Stimulated activated naive B cell treated with anti-CD40 and anti-IgM and Interleukin-4, amounts not matched to agents 10 μg/mL and 1 μg/mL and 100 μg/mL, for 72 hours (primary cell): ENCODE results near the gene FZD10.

ENCODE experiments used
- ATAC-seq, 2 donors: fragments of 150-1000 bp; cut with Tn5 transposase; replicated peaks; 2 replicates each; pipeline ENCODE4 v1.10.0; 2021; ENCODE audit warnings: moderate library complexity in 1 of 2
- DNase-seq: peaks from one replicate; pipeline ENCODE4 v3.0.0; 2021
- H3K27ac Mint-ChIP-seq: one replicate; pipeline ENCODE4 v1.8.0; 2022; ENCODE audit warnings: mild to moderate bottlenecking, mixed read lengths
- H3K27me3 Mint-ChIP-seq, 2 donors: one replicate each; pipeline ENCODE4 v1.8.0; 2022; ENCODE audit warnings: mixed read lengths in 2 of 2
- H3K36me3 Mint-ChIP-seq, 2 donors: one replicate each; pipeline ENCODE4 v1.8.0; 2022; ENCODE audit warnings: mixed read lengths in 2 of 2, mild to moderate bottlenecking in 1 of 2
- H3K4me1 Mint-ChIP-seq, 2 donors: one replicate each; pipeline ENCODE4 v1.8.0; 2022; ENCODE audit warnings: mixed read lengths in 2 of 2, mild to moderate bottlenecking in 1 of 2
- H3K4me3 Mint-ChIP-seq, 2 donors: one replicate each; pipeline ENCODE4 v1.8.0; 2022; ENCODE audit warnings: mild to moderate bottlenecking in 2 of 2, mixed read lengths in 2 of 2, moderate library complexity in 1 of 2
- H3K9me3 Mint-ChIP-seq, 2 donors: one replicate each; pipeline ENCODE4 v1.8.0; 2022; ENCODE audit warnings: mixed read lengths in 2 of 2, mild to moderate bottlenecking in 1 of 2

The FZD10 gene, protein sequence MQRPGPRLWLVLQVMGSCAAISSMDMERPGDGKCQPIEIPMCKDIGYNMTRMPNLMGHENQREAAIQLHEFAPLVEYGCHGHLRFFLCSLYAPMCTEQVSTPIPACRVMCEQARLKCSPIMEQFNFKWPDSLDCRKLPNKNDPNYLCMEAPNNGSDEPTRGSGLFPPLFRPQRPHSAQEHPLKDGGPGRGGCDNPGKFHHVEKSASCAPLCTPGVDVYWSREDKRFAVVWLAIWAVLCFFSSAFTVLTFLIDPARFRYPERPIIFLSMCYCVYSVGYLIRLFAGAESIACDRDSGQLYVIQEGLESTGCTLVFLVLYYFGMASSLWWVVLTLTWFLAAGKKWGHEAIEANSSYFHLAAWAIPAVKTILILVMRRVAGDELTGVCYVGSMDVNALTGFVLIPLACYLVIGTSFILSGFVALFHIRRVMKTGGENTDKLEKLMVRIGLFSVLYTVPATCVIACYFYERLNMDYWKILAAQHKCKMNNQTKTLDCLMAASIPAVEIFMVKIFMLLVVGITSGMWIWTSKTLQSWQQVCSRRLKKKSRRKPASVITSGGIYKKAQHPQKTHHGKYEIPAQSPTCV

DNA sequence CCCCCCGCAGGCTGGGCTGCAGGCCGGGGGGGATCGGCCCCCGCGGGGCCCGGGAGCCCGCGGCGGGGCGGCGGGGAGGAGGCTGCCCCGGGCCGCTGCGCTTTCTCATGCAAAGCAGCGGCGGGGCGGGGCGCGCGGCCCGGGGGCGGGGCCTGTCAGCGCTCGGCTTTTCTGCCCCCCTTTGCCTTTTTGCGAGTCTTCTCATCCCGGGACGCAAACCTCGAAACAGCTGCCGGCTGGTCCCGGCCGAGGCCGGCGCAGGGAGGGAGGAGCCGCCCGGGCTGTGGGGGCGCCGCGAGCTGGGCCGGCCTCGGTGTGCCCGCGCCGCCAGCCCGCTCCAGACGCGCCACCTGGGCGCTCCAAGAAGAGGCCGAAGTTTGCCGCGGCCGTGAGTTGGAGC, at the start of gene FZD10:
FZD10 (plus strand) TSS at position 198 of the 400 bp plus-strand sequence. CDS start 479 bp downstream, outside the sequence.
- H3K27me3 Mint-ChIP-seq, result peaks cover 22 to 44% of the 10 kb centered on the region in 2 donors
- H3K4me1 Mint-ChIP-seq, result peaks cover 4 to 6% of the 10 kb centered on the region in 2 donors
- DNase-seq, result no peak
- peak within 1 kb of the TSS; percentile 92 for H3K27ac Mint-ChIP-seq
- peak within 1 kb of the TSS; percentile 30 to 56 for H3K4me3 Mint-ChIP-seq
- peaks cover 0 to 2% of the 10 kb centered on the region in 2 donors for H3K9me3 Mint-ChIP-seq
- peaks cover 4 to 7% of the 10 kb centered on the region in 2 donors for H3K36me3 Mint-ChIP-seq
- no peak for ATAC-seq

DNA sequence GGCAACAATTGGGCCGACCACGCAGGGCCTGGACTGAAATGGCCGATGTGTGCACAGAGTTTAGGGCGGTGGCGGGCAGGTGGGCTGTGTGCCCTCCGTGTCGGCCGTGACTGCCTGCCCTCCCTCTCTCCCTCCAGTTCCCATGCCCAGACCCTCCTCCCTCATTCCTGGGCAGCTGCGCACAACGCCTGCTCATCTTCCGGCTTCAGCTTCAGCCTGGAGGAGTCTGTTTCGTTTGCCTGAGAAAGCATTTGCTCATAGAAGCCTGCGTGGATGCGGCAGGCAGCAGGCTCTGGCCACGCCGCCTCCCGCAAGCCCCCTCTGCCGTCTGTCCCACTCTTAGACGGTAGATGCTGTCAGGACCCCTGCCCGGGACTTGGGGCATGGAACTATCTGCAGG, 47.3 kb upstream of the FZD10 start:
- no peaks in the 10 kb centered on the region for H3K4me1 Mint-ChIP-seq
- ATAC-seq, result no peak

DNA sequence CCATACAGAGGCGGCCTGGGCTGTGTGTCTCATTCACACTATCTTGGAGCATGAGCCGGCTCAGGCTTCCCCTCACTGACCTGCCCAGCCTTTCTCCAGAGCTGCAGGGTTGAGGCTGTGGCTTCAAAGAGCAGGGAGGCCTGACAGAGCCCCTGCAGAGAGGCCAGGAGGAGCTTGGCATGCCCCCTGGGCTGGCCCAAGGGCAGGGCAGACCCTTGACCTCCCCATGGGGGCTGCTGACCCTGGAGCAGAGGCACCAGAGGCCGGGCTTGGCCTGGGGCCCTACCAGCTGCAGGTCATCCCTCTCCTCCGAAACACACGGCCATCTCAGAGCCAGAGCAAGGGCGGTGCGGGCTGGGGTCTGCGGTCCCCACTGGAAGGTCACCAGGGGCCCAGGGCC, 46.6 kb upstream of the FZD10 start:
- Mint-ChIP-seq H3K27me3 (peaks cover 6 to 24% of the 10 kb centered on the region in 2 donors), H3K4me1 (no peaks in the 10 kb centered on the region), H3K27ac (no peak overlapping the region), H3K4me3 (no peak overlapping the region), H3K36me3 (no peaks in the 10 kb centered on the region), H3K9me3 (peaks cover 0 to 5% of the 10 kb centered on the region in 2 donors)
- ATAC-seq (no peak), DNase-seq (no peak)

More for the DNA sequence above, 47.3 kb upstream of the FZD10 start:
- Mint-ChIP-seq H3K36me3 (no peaks in the 10 kb centered on the region), H3K27ac (no peak overlapping the region), H3K27me3 (peaks cover 10 to 17% of the 10 kb centered on the region in 2 donors), H3K4me3 (no peak overlapping the region), H3K9me3 (peaks cover 5 to 7% of the 10 kb centered on the region in 2 donors)
- no peak for DNase-seq

DNA sequence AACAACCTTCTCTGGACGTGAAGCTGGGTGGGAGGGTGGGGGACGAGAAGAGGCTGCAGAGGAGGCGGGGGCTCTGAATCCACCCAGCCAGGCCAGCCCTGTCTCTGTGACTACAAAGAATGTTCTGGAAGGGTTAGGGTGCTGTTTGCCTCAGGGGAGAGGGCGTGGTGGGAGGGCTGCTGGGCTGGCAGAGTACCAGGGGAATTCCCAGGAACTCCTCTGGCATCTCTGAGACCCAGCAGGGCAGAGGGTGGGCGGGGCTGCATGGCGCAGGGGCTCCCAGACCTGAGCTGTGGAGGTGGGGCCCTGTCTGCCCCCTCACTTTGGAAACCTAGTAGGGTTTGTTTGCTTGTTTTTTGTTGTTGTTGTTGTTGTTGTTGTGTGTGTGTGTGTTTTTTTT, 45.5 kb upstream of the FZD10 start:
- Mint-ChIP-seq H3K4me1 (no peaks in the 10 kb centered on the region), H3K27me3 (peaks cover 3 to 26% of the 10 kb centered on the region in 2 donors), H3K36me3 (no peaks in the 10 kb centered on the region), H3K27ac (no peak overlapping the region), H3K9me3 (peaks cover 0 to 5% of the 10 kb centered on the region in 2 donors), H3K4me3 (no peak overlapping the region)
- no peak for DNase-seq
- no peak for ATAC-seq

DNA sequence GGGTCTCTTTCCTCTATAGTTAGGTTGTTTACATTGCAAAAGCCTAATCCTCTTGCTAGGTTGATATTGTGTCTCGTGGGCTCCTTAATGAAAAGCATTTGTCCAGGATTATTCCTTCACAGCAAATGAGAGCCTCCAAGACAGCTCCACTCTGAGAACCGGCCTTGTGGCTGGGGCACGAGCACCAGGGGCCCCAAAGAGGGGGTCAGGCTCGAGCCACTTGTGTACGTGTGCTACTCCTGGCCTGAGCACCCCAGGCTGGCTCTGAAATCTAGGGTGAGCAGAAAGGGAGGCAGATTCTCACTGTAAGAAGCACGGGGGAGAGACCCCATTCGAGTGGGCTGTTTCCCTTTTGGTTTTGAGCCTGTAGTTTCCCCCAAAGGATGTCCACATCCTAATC, 45.0 kb upstream of the FZD10 start:
- peaks cover 0 to 5% of the 10 kb centered on the region in 2 donors for H3K9me3 Mint-ChIP-seq
- ATAC-seq, result no peak
- no peaks in the 10 kb centered on the region for H3K36me3 Mint-ChIP-seq
- peaks cover 0 to 22% of the 10 kb centered on the region in 2 donors for H3K27me3 Mint-ChIP-seq
- H3K27ac Mint-ChIP-seq, result no peak overlapping the region
- no peaks in the 10 kb centered on the region for H3K4me1 Mint-ChIP-seq
- no peak overlapping the region for H3K4me3 Mint-ChIP-seq
- DNase-seq, result no peak

DNA sequence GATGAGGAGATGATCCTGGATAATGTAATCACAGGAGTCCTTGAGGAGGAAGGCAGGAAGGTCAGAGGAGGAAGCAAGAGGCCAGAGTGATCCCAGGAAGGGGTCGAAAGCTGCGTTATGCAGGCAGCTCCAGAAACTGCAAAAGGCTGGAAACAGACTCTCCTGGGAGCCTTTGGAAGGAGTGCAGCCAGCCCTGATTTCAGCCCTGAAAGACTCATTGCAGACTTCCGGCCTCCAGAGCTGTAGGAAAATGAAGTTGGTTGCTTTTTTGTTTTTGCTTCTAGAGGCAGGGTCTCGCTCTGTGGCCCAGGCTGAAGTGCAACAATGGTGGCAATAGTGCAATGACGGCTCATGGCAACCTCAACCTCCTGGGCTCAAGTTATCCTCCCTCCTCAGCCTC, 44.6 kb upstream of the FZD10 start:
- DNase-seq, result no peak
- no peaks in the 10 kb centered on the region for H3K36me3 Mint-ChIP-seq
- H3K4me1 Mint-ChIP-seq, result no peaks in the 10 kb centered on the region
- H3K27ac Mint-ChIP-seq, result no peak overlapping the region
- H3K27me3 Mint-ChIP-seq, result peaks cover 0 to 20% of the 10 kb centered on the region in 2 donors
- H3K9me3 Mint-ChIP-seq, result peaks cover 0 to 5% of the 10 kb centered on the region in 2 donors
- ATAC-seq, result no peak
- no peak overlapping the region for H3K4me3 Mint-ChIP-seq

DNA sequence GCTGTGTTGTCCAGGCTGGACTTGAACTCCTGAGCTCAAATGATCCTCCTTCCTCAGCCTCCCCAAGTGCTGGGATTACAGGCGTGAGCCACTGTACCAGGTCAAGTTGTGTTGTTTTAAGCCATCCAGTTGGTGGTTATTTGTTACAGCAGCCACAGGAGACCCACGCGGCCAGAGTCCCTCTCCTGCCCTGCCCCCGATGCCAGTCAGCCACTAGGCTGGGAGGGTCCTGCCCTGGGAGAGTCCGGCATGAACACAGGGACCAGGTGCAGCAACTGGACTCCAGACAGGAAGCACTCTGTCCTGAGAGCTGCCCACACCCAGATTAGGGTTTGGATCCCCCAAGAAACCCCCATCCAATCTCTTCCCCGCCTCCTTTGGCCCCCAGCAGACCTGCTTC, 44.1 kb upstream of the FZD10 start:
- Mint-ChIP-seq H3K36me3 (no peaks in the 10 kb centered on the region), H3K27ac (no peak overlapping the region), H3K9me3 (peaks cover 0 to 5% of the 10 kb centered on the region in 2 donors), H3K27me3 (peaks cover 0 to 16% of the 10 kb centered on the region in 2 donors), H3K4me3 (no peak overlapping the region), H3K4me1 (no peaks in the 10 kb centered on the region)
- DNase-seq, result no peak
- no peak for ATAC-seq

DNA sequence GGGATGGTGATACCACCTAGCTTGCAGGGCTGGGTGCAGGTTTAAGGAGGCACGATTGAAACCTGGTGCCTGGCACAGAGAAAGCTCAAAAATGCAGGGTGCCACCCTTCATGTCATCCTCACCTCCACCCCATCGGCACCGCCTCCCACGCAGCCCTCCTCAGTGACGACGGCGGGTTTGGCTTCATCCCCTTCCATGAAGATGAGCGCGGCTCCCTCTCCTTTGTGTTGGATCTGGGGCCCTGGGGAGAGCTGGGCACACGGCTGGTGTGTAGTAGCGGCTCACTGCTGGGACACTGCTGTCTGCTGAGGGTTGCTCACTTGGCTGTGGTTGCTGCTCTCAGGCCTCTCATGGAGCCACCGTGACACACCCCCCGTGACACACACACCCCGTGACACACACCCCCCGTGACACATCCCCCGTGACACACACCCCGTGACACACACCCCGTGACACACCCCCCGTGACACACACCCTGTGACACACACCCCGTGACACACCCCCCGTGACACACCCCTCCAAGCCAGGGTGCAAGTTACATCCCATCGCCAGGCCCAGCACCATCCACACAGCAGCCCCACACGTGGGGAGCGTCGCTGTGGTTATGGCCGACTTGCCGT, 42.9 kb upstream of the FZD10 start:
- Mint-ChIP-seq H3K4me1 (no peaks in the 10 kb centered on the region), H3K9me3 (peaks cover 0 to 5% of the 10 kb centered on the region in 2 donors), H3K4me3 (no peak overlapping the region), H3K27me3 (peaks cover 0 to 16% of the 10 kb centered on the region in 2 donors), H3K36me3 (no peaks in the 10 kb centered on the region), H3K27ac (no peak overlapping the region)
- DNase-seq (no peak), ATAC-seq (no peak)

DNA sequence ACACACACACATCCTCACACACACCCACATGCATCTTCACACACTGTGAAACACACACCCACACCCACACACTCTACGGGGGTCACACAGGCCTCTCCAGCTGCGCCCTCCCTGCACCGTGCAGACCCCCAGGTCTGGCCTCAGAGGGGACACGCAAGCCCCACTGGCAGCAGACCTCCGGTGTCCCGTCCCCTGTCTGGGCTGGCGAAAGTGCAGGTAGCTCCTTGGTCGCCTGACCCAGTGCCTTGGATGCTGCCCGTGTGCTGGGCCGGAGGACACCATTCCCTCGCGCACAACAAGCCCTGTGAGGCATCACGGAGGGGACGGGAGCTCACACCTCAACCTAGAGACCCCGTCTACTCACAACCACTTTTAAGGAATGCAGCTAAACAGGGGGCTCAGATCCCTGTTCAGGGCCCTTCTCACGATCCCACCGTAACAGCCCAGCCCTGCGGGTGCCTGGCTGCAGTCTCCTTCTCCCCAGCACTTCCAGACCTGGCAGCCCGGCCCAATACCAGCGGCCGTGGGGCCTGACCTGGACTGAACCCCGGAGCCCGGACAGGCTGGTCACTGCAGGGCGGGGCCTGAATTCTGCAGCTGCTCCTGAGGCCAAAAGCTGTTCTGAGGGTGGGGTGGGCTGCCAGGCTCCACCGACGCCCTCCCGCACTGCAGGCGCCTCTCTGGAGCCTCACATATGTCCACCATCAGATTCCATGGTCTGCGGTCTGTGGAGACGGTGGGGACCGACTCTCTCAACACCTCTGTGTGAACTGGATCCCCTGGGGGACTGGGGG, 42.1 kb upstream of the FZD10 start:
- Mint-ChIP-seq H3K27me3 (peaks cover 0 to 16% of the 10 kb centered on the region in 2 donors), H3K9me3 (peaks cover 0 to 5% of the 10 kb centered on the region in 2 donors), H3K27ac (no peak overlapping the region), H3K4me1 (no peaks in the 10 kb centered on the region), H3K36me3 (no peaks in the 10 kb centered on the region), H3K4me3 (no peak overlapping the region)
- no peak for ATAC-seq
- no peak for DNase-seq

DNA sequence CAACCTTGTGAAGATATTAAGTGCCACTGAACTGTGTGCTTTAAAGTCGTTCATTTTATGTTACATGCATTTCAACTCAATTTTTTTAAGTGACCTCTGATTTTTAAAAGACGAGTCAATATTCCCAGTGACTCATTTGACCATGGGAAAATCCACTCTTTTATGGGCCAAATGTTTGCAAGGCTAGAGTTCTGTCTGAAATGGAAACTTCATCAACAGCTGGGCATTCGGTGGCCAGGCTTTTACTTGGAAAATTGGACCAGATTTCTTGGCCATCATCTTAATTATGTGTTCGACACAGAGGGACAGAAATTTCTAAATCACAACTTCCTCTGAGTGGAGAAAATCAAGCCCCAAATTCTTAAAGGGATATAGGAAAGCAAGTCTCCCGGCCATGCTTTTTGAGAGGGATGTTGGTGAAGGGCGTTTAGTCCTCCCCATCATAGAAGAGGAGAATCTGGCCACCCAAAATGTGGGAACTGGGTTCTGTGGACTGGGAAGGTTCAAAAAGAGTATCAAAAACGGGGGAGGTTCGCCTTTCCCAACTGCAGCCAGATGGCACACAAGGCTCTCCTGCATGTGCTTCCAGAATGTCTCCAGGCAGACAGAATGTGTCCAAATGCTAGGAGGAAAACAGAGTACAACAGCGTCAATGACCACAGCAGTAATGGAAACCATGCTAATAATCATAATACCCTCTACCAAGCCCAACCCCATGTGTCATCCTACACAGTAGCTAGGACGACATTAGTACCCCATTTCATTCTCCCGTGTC, 40.9 kb upstream of the FZD10 start:
- Mint-ChIP-seq H3K4me1 (no peaks in the 10 kb centered on the region), H3K9me3 (peaks cover 4 to 7% of the 10 kb centered on the region in 2 donors), H3K4me3 (no peak overlapping the region), H3K27ac (no peak overlapping the region), H3K27me3 (peaks cover 0 to 16% of the 10 kb centered on the region in 2 donors), H3K36me3 (no peaks in the 10 kb centered on the region)
- DNase-seq, result no peak
- ATAC-seq, result no peak

DNA sequence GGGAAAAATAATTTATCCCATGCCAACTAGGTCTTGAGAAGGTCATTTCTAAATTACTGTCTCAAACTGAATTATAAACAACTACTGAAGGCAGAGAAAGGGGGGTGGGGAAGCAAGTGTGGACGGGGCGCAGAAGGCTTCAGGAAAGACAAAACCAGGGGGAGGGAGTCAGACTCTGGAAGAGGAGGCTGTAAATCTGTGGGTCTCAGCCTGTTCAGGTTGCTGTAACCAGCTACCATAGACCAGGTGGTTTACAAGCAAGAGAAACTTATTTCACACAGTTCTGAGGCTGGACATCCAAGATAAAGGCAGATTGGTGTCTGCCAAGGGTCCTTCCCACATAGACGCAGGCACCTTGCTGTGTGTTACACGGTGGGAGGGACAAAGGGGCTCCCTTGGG, 39.9 kb upstream of the FZD10 start:
- Mint-ChIP-seq H3K4me1 (no peaks in the 10 kb centered on the region), H3K36me3 (no peaks in the 10 kb centered on the region), H3K9me3 (peaks cover 4 to 7% of the 10 kb centered on the region in 2 donors), H3K4me3 (no peak overlapping the region), H3K27me3 (peaks cover 0 to 16% of the 10 kb centered on the region in 2 donors), H3K27ac (no peak overlapping the region)
- ATAC-seq (no peak), DNase-seq (no peak)

DNA sequence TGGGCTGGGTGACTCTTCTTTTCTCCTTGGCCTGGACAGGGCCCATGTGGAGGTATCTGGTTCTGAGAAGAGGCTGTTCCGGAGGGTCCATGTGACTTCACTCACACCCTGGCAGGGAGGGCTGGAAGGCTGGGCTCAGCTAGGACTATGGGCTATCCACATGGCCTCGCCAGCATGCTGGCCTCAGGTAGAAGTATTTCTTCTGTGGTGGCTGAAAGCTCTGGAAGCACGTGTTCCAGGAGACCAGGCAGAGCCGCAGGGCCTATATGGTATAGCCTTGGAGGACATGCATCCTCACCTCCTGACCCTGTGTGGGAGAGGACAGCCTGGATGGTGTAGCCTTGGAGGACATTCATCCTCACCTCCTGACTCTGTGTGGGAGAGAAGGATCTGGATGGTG, 38.2 kb upstream of the FZD10 start:
- Mint-ChIP-seq H3K27me3 (peaks cover 0 to 16% of the 10 kb centered on the region in 2 donors), H3K27ac (no peak overlapping the region), H3K4me3 (no peak overlapping the region), H3K4me1 (no peaks in the 10 kb centered on the region), H3K36me3 (no peaks in the 10 kb centered on the region), H3K9me3 (peaks cover 4 to 8% of the 10 kb centered on the region in 2 donors)
- no peak for DNase-seq
- no peak for ATAC-seq

DNA sequence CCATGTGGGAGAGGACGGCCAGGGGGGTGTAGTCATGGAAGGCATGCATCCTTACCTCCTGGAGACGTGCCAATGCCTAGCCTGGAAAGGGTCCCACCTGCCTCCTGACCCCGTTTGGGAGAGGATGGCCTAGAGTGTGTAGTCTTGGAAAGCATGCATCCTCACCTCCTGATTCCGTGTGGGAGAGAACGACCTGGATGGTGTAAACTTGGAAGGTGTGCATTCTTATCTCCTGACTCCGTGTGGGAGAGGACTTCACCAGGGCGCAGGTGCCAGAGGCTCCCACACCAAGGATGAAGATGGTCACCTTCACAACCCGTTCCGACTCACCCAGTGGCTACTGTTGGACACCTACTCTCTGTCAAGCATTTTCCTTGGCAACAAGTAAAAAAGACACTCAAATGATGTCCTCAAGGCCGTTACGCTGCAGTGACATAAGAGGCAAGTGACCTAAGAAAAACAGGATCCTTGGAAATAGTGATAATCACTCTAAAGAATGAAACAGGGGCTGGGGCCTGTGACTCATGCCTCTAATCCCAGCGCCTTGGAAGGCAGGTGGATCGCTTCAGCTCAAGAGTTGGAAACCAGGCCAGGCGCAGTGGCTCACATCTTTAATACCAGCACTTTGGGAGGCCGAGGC, 37.5 kb upstream of the FZD10 start:
- Mint-ChIP-seq H3K9me3 (peaks cover 4 to 8% of the 10 kb centered on the region in 2 donors), H3K36me3 (no peaks in the 10 kb centered on the region), H3K4me3 (no peak overlapping the region), H3K4me1 (no peaks in the 10 kb centered on the region), H3K27me3 (peaks cover 0 to 13% of the 10 kb centered on the region in 2 donors), H3K27ac (no peak overlapping the region)
- no peak for ATAC-seq
- DNase-seq, result no peak
